GM18520 (cell line): ENCODE data around the gene NBPF6.
"Not testable (repeated sequence)": the region's sequence is repeated elsewhere in the genome, so short reads cannot be mapped to it uniquely, and the experiment has no call there.

Experiments used
- ATAC-seq: cut with Tn5 transposase; IDR thresholded peaks from one replicate; pipeline ENCODE4 v1.9.1; 2021; ENCODE audit not compliant: unreplicated experiment

The NBPF6 gene, protein sequence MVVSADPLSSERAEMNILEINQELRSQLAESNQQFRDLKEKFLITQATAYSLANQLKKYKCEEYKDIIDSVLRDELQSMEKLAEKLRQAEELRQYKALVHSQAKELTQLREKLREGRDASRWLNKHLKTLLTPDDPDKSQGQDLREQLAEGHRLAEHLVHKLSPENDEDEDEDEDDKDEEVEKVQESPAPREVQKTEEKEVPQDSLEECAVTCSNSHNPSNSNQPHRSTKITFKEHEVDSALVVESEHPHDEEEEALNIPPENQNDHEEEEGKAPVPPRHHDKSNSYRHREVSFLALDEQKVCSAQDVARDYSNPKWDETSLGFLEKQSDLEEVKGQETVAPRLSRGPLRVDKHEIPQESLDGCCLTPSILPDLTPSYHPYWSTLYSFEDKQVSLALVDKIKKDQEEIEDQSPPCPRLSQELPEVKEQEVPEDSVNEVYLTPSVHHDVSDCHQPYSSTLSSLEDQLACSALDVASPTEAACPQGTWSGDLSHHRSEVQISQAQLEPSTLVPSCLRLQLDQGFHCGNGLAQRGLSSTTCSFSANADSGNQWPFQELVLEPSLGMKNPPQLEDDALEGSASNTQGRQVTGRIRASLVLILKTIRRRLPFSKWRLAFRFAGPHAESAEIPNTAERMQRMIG

DNA sequence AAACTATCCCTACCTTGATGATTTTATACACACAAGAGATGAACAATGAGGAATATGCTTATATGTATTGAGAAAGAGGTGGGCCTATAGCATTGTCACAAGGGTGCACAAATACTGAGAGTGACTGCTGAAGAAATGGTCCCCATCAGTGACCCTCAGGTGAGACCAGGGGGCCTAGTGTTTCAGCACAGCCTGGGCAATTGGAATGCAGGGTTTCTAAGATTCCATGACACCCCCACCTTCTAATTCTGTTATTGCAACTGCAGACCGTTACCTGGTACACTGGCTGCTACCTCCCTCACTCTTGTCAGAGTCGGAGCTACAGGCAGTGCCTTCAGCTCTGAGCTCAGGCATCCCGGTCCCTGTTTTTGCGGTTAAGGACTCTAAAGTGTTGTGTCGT is at the start of gene NBPF6:
NBPF6 (plus strand) TSS at position 301 of the 400 bp plus-strand sequence. CDS start 259 bp downstream, outside the sequence.
- not testable (repeated sequence) for ATAC-seq

DNA sequence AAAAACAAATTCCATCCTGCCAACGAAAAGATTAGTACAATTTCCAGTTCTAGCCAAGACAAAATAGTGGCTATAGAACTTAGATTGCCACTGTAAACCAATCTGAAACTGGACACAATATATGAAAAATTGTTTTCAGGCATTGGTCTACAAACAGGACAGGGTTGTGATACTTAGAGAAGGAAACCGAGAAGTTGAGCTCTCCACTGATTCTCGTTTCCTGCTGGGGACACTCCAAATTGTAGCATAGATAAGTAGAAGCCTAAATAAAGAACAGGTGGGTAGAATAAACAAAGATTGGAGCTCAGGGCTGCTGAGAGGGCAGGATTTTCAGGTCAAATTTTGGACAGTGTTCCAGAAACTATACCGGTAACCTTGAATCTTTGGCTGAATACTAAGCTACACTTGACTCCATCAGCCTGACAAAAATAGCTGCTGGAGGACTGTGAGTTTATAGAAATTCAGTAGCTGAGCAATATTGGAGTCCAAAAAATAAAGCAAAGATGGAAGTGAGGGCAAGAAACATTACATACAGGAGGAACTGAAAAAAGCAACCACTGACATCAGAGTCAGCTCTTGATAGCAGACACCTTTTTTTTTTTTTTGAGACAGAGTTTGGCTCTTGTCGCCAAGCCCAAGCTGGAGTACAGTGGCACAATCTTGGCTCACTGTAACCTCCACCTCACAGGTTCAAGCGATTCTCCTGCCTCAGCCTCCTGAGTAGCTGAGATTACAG is 38.9 kb upstream of the NBPF6 start:
- ATAC-seq: not testable (repeated sequence)

DNA sequence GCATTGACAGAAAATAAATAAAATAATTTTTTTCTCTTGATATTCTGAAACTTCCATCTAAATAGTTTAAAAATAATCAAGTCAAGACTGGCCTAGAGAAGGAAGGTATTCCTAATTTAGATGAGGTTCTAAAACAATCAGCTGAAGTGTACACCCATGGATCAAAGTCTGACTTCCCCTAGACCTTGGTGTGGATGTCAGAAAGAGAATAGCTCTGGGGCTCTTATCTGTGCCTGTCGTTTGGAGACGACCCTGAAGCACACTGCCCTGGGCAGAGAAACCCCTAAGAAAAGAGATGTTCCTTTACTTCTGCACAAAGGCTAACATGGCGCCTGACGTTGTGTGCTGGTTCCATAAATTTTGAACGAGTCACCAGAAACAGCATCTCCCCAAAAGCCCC is 30.0 kb upstream of the NBPF6 start:
- ATAC-seq: not testable (repeated sequence)

DNA sequence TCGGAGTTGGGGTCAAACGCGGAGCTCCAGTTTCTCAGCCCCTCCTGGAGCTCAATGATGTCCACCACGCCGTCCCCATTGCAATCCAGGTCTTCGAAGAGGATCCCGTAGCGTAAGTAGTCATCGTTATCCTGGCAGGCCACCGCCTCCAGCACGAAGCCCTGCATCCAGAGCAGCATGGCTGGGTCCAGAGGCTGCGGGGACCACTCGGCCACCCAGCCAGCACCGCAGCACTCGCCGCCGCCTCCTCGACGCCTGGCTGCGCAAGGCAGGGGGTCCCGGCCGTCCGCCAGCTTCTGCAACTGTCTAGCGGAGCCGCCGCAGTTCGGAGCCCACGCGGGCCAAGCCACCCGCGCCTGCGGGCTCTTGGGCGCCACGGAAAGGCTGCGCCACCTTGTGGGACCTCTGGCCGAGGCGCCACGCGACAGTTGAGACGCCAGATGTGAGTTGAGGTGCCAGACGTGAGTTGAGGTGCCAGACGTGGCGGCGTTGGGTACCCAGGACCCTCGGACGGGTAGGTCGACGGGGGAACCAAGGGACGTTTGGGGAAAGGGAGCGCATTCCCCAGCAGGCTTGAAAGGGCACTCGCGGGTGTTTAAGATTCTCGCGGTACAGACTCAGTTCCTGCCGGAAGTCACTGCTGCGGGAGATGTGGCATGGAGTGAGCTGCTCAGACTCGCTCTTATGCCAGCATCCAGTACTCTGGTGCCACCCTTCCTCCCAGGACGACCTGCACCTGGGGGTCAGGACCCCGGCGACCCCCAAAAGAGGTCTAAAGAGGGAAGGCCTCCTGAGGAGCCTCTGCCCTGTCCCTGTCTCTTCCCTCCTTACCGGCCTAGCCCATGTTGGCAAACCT is 28.9 kb upstream of the NBPF6 start:
- not testable (repeated sequence) for ATAC-seq

DNA sequence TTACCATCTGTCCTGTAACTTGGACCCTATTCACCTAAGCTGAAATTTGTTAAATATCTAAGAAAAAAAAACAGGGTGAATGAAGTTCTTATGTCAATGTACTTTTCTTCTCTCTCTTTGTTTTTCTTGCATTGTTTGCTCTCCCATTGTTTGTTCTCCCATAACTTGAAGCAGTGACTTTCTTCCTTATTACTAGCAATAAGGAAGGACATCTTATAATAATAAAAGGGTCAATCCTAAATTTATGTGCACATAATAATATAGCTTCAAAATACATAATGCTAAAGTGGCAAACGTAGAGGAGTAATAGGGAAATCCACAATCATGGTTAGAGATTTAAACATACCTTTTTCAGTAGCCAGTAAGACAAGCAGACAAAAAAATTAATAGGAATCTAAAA is 23.3 kb upstream of the NBPF6 start:
- not testable (repeated sequence) for ATAC-seq

DNA sequence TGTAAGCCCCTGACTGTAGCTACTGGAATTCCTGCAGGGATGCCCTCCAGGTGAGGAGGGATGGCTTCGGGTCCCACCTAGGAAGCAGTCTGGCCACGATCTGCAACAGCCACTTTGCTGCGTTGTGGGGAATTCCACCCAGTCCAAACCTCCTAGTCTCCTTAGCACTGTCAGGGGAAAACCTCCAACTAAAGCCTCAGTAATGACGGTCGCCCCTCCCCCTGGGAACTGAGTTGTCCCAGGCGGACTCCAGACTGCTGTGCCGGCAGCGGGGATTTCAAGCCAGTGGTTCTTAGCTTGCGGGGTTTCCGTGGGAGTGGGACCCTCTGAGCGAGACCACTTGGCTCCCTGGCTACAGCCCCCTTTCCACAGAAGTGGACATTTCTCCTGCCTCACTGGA is 18.1 kb upstream of the NBPF6 start:
- not testable (repeated sequence) for ATAC-seq

DNA sequence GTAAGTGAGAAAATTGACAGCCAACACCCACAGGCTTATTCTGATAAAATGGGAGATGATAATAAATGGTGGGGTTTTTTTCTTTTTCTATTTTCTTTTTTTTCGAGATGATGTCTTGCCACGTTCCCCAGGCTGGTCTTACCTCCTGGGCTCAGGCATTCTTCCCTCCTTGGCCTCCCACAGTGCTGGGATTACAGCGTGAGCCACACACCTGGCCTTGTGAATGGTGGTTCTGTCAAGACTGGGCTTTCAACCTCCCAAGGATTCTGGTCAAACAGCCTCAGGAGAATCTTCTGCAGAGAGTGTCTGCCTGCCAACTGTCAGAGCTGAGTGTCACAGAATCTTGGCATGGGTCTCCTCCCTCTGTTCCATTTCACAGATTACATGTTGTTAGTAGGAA is 16.7 kb upstream of the NBPF6 start:
- not testable (repeated sequence) for ATAC-seq

DNA sequence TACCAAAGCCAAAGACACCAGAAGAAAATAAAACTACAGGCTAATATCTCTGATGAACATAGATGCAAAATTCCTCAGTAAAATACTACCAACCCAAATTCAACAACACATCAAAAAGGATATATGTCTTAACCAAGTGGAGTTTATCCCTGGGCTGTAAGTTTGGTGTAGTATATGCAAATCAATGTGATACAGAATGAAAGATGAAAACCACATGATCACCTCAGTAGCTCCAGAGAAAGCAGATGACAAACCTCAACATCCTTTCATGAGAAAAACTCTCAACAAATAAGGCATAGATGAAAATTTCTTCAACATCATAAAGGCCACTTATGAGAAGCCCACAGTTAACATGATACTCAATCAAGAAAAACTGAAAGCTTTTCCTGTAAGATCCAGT is 11.6 kb upstream of the NBPF6 start:
- peak; percentile 68 for ATAC-seq

DNA sequence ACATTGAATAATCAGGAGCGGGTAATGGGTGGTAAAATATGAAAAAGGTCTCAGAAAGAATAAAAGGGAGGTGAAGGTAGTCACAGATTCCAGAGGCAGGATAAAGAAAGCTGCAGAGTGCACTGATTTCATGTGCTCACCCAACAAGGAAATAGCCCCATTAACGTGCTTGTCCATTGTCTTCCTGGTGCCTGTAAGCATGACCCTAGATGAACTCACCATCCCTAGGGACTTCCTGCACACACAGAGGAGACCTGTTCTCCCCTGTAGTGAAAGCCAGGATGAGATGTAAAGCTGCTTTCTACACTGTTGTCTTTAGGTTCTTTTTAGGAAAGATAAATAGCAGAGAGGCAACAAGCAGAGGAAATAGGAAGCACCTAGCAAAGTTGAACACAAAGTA is 4.4 kb downstream of the NBPF6 start:
- ATAC-seq: not testable (repeated sequence)

DNA sequence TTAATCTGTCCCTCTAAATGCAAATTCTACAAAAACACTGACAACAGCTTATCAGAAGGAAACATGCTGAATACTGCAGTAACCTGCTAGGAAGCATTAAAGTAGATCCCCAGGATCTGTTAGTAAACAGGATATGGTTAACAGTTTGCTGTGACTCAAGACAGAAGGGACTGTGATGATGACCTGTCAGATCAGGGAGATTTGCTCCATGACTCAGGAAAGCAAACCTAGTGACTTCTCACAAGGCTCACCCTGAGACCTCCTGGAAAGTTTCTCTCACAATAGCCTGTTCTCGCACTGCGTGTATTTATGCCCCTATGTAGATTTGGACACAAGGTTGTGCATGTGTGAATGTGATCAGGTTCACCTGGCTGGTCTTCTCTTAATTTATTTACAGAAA is 8.5 kb downstream of the NBPF6 start:
- not testable (repeated sequence) for ATAC-seq

DNA sequence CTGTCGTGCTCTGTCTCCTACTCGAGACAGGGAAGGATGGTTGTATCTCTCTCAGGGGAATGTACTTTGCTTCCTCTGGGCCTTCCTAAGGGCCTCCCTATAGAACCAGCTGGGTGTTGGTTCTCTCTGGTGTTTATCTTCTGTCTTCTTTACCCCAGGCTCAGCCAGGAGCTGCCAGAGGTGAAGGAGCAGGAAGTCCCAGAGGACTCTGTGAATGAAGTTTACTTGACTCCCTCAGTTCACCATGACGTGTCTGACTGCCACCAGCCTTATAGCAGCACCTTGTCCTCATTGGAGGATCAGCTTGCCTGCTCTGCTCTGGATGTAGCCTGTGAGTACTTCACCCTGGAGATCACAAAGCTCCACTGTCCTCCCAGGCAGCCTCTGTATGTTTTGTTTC is 11.6 kb downstream of the NBPF6 start:
- not testable (repeated sequence) for ATAC-seq

DNA sequence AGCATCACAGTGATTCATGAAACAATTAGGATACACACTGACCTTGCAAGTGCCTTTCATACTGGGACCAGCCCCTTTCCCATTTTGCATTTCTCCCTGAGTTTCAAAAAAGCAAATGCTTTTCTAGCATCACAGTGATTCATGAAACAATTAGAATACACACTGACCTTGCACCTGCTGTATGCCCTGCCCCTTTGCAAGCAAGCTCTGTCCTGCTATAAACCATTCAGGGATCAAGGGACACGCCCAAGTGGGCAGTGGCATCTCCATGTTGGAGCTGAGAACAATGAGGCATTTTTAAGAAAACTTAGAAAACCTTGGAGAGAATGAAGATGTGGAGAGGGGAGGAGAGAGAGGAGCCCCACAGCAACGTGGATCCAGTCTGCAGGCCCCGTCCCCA is 13.8 kb downstream of the NBPF6 start:
- not testable (repeated sequence) for ATAC-seq

DNA sequence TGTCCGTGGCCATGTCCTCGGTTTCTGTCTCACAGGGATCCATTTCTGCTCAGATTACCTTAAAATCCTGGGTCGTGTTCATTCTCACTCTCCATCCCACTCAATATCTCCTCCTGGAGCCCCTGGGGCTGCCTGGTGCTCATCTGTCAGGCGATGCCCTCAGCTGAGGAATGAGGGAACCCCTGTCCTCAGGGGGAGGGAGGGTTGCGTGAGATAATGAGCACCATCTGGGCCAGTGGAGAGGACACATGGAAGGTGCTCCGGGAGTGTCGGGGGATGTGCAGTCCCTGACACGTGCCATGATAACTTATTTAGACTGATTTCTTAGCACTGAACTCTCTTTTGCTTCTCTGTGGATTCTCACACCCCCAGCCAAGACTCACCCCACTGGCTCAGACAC is 16.0 kb downstream of the NBPF6 start:
- not testable (repeated sequence) for ATAC-seq

DNA sequence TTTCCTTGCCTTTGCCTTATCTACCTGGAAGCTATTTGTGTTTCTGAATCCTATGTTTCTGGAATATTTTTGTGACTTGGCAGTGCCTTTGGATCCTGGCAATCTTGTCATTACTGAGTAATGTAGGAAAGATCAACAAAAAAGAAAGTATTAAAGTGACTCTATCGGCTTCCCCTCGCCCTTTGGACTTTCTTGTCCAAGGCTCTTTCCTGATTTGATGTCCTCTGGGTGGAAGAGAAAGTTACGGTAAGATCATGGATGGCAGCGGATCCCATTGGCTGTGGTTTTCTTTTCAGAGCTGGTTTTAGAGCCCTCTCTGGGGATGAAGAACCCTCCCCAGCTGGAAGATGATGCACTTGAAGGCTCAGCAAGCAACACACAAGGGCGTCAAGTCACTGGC is 17.0 kb downstream of the NBPF6 start:
- not testable (repeated sequence) for ATAC-seq

DNA sequence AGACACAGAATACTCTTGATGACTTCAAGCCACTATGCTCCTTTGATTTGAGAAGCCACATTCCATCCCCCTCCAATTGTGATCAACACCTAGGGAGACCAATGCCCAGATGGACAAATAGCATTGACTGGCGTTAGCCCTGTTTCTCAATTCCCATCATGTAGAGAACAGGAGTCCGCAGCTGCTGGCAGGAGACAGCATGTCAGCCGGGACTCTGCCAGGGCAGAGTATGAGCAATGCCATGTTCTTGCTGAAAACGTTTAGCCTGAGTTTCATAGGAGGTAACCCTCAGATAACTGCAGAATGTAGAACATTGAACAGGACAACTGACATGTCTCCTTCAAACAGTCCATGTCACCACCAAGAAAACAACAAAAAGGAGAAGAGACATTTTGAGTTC is 20.6 kb downstream of the NBPF6 start:
- not testable (repeated sequence) for ATAC-seq

DNA sequence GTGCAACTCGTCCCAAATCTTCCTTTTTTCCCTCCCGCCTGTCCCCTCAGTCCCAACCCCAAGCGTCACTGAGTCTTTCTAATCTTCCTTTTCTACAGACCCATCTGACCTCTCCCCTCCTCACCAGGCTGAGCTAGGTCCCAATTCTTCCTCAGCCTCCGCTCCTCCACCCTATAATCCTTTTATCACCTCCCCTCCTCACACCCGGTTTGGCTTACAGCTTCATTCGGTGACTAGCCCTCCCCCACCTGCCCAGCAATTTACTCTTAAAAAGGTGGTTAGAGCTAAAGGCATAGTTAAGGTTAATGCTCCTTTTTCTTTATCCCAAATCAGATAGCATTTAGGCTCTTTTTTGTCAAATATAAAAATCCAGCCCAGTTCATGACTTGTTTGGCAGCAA is 24.4 kb downstream of the NBPF6 start:
- not testable (repeated sequence) for ATAC-seq

DNA sequence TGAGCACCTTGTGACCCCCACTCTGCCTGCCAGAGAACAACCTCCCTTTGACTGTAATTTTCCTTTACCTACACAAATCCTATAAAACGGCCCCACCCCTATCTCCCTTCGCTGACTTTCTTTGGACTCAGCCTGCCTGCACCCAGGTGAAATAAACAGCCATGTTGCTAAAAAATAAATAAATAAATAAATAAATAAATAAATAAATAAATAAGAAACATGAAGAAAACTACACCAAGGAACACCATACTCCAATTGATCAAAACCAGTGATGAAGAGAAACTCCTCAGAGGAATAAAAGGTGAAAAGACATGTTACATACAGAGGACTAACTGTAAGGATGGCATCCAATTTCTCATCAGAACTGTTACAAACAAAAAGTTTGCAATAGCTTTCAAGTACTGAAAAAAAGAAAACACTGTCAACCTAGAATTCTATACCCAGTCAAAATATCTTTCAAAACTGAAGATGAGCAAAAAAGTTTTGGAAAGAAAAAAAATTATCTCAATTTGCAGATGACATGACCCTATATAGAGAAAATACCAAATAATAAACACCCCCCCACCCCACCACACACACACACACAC is 28.4 kb downstream of the NBPF6 start:
- no peak for ATAC-seq

DNA sequence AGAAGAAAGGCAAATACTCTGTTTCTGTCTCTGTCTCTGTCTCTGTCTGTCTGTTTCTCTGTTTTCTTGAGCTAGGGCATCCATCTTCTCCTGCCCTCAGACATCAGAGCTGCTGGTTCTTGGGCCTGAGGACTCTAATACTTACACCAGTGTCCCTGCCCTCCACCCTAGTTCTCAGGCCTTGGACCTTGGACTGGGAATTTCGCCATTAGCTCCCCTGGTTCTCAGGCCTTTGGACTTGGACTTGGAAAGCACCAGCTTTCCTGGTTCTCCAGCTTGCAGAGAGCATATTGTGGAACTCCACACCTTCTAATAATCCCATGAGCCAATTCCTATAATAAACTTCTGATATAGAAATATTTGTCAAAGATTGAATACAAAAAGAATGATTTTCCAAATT is 32.6 kb downstream of the NBPF6 start:
- no peak for ATAC-seq

DNA sequence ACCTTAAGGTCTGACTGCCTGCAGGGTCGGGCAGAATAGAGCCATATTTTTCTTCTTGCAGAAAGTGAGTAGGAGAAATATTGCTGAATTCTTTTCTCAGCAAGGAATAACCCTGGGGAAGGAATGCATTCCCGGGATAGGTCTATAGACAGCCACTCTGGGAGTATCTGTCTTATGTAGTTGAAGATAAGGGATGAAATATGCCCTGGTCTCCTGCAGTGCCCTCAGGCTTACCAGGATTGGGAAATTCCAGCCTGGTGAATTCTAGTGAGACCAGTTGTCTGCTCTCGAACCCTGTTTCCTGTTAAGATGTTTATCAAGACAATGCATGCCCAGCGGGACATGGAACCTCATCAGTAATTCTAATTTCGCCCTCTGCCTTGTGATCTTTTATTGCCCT is 35.8 kb downstream of the NBPF6 start:
- not testable (repeated sequence) for ATAC-seq

DNA sequence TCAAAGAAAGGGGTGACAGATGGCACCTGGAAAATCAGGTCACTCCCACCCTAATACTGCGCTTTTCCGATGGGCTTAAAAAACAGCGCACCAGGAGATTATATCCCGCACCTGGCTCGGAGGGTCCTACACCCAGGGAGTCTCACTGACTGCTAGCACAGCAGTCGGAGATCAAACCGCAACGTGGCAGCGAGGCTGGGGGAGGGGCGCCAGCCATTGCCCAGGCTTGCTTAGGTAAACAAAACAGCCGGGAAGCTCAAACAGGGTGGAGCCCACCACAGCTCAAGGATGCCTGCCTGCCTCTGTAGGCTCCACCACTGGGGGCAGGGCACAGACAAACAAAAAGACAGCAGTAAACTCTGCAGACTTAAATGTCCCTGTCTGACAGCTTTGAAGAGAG is 36.6 kb downstream of the NBPF6 start:
- not testable (repeated sequence) for ATAC-seq
